GM12864 (cell line): ENCODE measurements around the gene SYTL2.
A peak's percentile ranks its signal among the peaks of the same experiment; 100 is the strongest.
"Not testable (repeated sequence)": the region's sequence is repeated elsewhere in the genome, so short reads cannot be mapped to it uniquely, and the experiment has no call there.

Experiments used
- DNase-seq: peaks from one replicate; pipeline ENCODE4 v3.0.0-alpha.2; 2011; ENCODE audit warnings: low read depth
- H3K4me3 ChIP-seq: 2 replicates; pipeline ENCODE4 v1.5.1; 2011; ENCODE audit warnings: mild to moderate bottlenecking, low read depth, low read length, control low read depth
- CTCF ChIP-seq: IDR thresholded peaks from 2 replicates; pipeline ENCODE4 v1.5.1; 2011; ENCODE audit warnings: low read depth, mild to moderate bottlenecking, moderate library complexity, low read length, control low read depth, inconsistent platforms; ENCODE audit errors: missing control alignments

SYTL2 gene

GRCh38 chr11:85663753-85664614, 147.0 kb downstream of the SYTL2 start:
- peak; percentile 31 for DNase-seq
- TF ChIP-seq CTCF, result peak; percentile 68
- peak overlapping the region; percentile 69 for H3K4me3 ChIP-seq

GRCh38 chr11:85663080-85663752, 147.7 kb downstream of the SYTL2 start:
- peak overlapping the region; percentile 69 for H3K4me3 ChIP-seq
- no peak for DNase-seq
- TF ChIP-seq CTCF, result no peak

- peak overlapping the region; percentile 69 for H3K4me3 ChIP-seq
- TF ChIP-seq CTCF, result no peak
These were observed 148.8 kb downstream of the SYTL2 start for GRCh38 chr11:85661972-85662664.

DNA sequence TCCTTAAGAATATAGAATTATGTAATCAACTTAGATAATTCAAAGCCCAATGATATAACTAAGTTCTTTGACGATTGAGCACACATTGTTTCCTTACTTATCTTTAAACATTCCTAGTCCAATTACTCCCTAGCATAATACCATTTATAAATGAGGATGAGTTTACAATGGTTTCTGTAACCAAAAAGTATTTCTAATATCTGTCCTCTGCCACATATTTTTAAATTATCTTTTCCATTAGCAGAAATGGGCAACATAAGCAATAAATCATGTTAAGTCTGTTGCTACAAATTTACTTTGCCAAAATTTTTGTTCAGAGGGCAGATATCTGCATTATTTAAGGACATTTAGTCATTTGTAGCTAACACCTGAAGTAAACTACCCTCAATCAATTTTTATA, 152.8 kb downstream of the SYTL2 start:
- H3K4me3 ChIP-seq, result no peak overlapping the region
- DNase-seq, result no peak
- TF ChIP-seq CTCF, result no peak

More at GRCh38 chr11:85661972-85662664, 148.8 kb downstream of the SYTL2 start:
- no peak for DNase-seq

- DNase-seq, result no peak
- no peak overlapping the region for H3K4me3 ChIP-seq
- TF ChIP-seq CTCF, result no peak
These were observed 154.2 kb downstream of the SYTL2 start for GRCh38 chr11:85656777-85657176.

GRCh38 chr11:85654343-85654742, 156.6 kb downstream of the SYTL2 start:
- DNase-seq, H3K4me3 ChIP-seq: not testable (repeated sequence)

DNA sequence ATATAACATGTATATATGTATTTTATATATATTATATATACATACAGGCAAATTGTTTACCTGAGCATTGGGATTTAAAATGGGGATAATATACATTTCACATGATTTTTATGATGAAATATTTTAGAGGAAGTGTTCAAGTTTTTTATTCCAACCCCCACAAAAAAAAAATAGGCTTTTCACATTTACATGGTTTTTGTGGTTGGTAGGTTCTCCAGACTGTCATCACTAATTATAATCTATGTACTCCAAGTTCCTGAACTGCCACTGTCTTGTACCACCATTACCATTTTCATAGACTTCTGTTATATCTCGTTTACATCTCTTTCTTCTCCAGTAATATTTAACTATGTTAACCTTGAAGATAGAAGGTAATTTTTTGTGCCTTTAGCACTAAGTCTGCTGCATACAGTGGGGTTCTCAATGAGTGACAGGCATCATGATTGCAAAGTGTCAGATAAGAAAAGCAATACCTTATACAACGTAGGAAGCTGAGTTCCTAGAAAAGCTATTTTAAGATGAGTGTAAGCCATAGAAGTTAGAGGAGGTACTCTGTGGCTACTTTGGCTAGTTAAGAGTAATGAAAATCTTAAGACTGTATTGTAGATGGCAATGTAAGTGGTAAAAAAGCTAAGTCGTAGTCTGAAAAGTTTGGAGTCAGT, 158.0 kb downstream of the SYTL2 start:
- TF ChIP-seq CTCF, result no peak
- H3K4me3 ChIP-seq, result no peak overlapping the region
- DNase-seq, result no peak
